Measurements from ENCODE around the gene PRICKLE2. TPM values are rescaled to one million over a fixed set of nuclear protein-coding genes. Genes with fewer than 3 reads are reported as not detected.

The PRICKLE2 gene
- total RNA-seq, 1 experiment from 2014 or later = 4.2 TPM

DNA sequence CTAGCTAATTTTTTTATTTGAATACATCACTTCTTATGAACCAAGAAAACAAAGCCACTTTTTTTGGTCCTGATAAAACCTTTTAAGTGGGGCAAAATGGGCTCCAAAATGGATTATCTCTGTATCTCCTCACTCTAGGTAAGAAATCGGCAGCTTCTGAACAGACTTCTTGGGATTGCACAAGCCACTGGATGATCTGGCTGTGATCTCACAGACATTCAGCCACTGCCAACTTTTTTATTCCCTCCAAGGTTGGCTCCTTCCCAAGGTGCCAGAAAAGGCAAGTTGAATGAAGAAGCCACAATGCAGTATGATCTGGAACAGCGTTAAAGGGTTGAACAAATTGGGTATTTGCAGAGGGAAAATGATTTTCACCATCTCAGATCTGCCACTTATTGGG, 73.2 kb downstream of the PRICKLE2 start:
- H3K36me3 ChIP-seq (ENCODE audit: control insufficient read depth, insufficient read depth, low read length) = no peaks in the 10 kb centered on the region
- Mint-ChIP-seq H3K4me3 (ENCODE audit: unreplicated experiment) (no peak overlapping the region), H3K4me1 (ENCODE audit: low read depth, unreplicated experiment) (peaks cover under 1% of the 10 kb centered on the region), H3K27ac (ENCODE audit: unreplicated experiment) (peak overlapping the region; percentile 53), H3K36me3 (ENCODE audit: insufficient read depth, unreplicated experiment) (peaks cover under 1% of the 10 kb centered on the region), H3K27me3 (ENCODE audit: insufficient read depth, unreplicated experiment) (no peaks in the 10 kb centered on the region), H3K9me3 (ENCODE audit: unreplicated experiment) (no peaks in the 10 kb centered on the region)
- H3K4me3 ChIP-seq (ENCODE audit: low read depth, low read length) = no peak overlapping the region
- ChIA-PET POLR2A (no interaction called here), CTCF (no interaction called here)
- intact Hi-C loops (cut with micrococcal nuclease; ENCODE audit: unreplicated experiment) = no loop called here
- H3K9me3 ChIP-seq = no peaks in the 10 kb centered on the region
- H3K27me3 ChIP-seq (replicated peaks; ENCODE audit: control insufficient read depth, insufficient read depth, low read length) = no peaks in the 10 kb centered on the region
- TF ChIP-seq, protein P1, sequence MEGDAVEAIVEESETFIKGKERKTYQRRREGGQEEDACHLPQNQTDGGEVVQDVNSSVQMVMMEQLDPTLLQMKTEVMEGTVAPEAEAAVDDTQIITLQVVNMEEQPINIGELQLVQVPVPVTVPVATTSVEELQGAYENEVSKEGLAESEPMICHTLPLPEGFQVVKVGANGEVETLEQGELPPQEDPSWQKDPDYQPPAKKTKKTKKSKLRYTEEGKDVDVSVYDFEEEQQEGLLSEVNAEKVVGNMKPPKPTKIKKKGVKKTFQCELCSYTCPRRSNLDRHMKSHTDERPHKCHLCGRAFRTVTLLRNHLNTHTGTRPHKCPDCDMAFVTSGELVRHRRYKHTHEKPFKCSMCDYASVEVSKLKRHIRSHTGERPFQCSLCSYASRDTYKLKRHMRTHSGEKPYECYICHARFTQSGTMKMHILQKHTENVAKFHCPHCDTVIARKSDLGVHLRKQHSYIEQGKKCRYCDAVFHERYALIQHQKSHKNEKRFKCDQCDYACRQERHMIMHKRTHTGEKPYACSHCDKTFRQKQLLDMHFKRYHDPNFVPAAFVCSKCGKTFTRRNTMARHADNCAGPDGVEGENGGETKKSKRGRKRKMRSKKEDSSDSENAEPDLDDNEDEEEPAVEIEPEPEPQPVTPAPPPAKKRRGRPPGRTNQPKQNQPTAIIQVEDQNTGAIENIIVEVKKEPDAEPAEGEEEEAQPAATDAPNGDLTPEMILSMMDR (IDR thresholded peaks at IDR 0.05; ENCODE audit: insufficient read depth in 1 of 2, low read depth in 1 of 2, low read length in 1 of 2, severe bottlenecking in 1 of 2, unreplicated experiment in 1 of 2) = no peak
- no peak for DNase-seq
- BruUV-seq (replicated peaks) = no TSS peak
- H3K4me1 ChIP-seq = peaks cover 8% of the 10 kb centered on the region

DNA sequence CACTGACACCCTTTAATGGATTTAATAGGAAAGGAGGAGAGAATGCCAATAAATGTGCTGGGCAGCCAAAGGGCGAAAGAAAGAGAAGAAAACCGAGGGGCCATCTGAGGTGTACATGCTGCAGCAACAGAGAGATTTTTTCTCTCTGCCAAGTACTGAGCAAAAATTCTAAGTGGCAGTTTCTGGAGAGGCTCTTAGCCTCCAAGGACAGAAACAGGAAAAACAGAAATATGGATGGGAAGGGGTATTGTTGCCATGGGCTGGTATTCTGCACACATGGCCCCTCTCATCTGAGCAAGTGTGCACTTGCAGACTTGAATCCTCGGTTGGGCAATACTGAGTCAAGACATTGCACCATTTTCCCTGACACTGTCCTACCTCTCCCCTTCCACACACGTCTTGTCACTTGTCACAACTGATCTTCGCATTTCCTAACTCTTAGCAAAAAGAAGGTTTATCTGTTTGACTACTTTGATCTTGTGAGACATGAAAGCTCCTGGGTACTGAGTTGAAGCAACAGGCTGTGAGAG, 73.9 kb downstream of the PRICKLE2 start:
- H3K27ac Mint-ChIP-seq (ENCODE audit: unreplicated experiment) = peak overlapping the region; percentile 53
- H3K27me3 Mint-ChIP-seq (ENCODE audit: insufficient read depth, unreplicated experiment) = no peaks in the 10 kb centered on the region
- TF ChIP-seq, protein P1 (IDR thresholded peaks at IDR 0.05; ENCODE audit: insufficient read depth in 1 of 2, low read depth in 1 of 2, low read length in 1 of 2, severe bottlenecking in 1 of 2, unreplicated experiment in 1 of 2) = no peak
- intact Hi-C loops (cut with micrococcal nuclease; ENCODE audit: unreplicated experiment) = no loop called here
- CTCF ChIA-PET = no interaction called here
- no TSS peak for BruUV-seq (replicated peaks)
- no peaks in the 10 kb centered on the region for H3K4me1 Mint-ChIP-seq (ENCODE audit: low read depth, unreplicated experiment)
- no peak for DNase-seq
- H3K27me3 ChIP-seq (replicated peaks; ENCODE audit: control insufficient read depth, insufficient read depth, low read length) = no peaks in the 10 kb centered on the region
- no peaks in the 10 kb centered on the region for H3K9me3 ChIP-seq
- POLR2A ChIA-PET = no interaction called here
- H3K4me3 ChIP-seq (ENCODE audit: low read depth, low read length) = no peak overlapping the region
- no peak overlapping the region for H3K4me3 Mint-ChIP-seq (ENCODE audit: unreplicated experiment)
- 0 out of 2 replicates have a peak, but pooled peaks cover 3% of the 10 kb centered on the region for H3K4me1 ChIP-seq
- H3K9me3 Mint-ChIP-seq (ENCODE audit: unreplicated experiment) = no peaks in the 10 kb centered on the region
- H3K36me3 Mint-ChIP-seq (ENCODE audit: insufficient read depth, unreplicated experiment) = peaks cover 5% of the 10 kb centered on the region
- no peaks in the 10 kb centered on the region for H3K36me3 ChIP-seq (ENCODE audit: control insufficient read depth, insufficient read depth, low read length)

DNA sequence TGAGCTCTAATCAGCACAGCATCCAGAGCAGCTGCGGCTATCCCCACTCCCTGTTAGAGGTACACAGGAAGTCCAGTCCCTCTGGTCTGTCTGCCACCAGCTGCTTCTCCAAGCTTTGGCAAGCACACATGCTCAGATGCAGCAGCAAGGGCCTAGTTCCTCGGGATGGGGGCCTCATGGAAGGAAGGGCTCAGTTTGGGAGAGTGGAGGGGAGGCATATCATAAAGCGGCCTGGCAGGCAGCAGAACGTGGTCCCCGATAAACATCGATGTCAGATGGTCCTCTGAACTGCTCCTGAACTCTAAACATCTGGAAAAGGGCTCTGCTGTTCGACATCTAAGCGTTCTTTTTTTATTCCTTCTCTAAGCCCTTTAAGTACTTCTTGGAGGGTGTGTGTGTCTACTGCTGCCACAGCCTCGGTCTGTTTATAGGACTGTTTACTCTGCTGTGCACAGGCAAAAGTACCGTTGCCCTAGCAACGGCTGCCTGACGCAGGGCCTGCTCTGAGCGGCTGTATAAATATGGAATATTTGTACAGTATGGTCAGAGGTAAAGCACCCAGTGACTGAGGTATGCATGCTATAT, 74.6 kb downstream of the PRICKLE2 start:
- Histone ChIP-seq H3K27me3 (replicated peaks; ENCODE audit: control insufficient read depth, insufficient read depth, low read length) (no peaks in the 10 kb centered on the region), H3K4me1 (0 out of 2 replicates have a peak, but pooled peaks cover 3% of the 10 kb centered on the region), H3K9me3 (no peaks in the 10 kb centered on the region), H3K36me3 (ENCODE audit: control insufficient read depth, insufficient read depth, low read length) (no peaks in the 10 kb centered on the region), H3K4me3 (ENCODE audit: low read depth, low read length) (no peak overlapping the region)
- H3K27me3 Mint-ChIP-seq (ENCODE audit: insufficient read depth, unreplicated experiment) = no peaks in the 10 kb centered on the region
- H3K4me1 Mint-ChIP-seq (ENCODE audit: low read depth, unreplicated experiment) = no peaks in the 10 kb centered on the region
- ChIA-PET CTCF (no interaction called here), POLR2A (no interaction called here)
- intact Hi-C loops (cut with micrococcal nuclease; ENCODE audit: unreplicated experiment) = no loop called here
- TF ChIP-seq, protein P1 (IDR thresholded peaks at IDR 0.05; ENCODE audit: insufficient read depth in 1 of 2, low read depth in 1 of 2, low read length in 1 of 2, severe bottlenecking in 1 of 2, unreplicated experiment in 1 of 2) = no peak
- no peak overlapping the region for H3K4me3 Mint-ChIP-seq (ENCODE audit: unreplicated experiment)
- no peaks in the 10 kb centered on the region for H3K9me3 Mint-ChIP-seq (ENCODE audit: unreplicated experiment)
- peak overlapping the region; percentile 53 for H3K27ac Mint-ChIP-seq (ENCODE audit: unreplicated experiment)
- peak; percentile 58 for DNase-seq
- peaks cover 5% of the 10 kb centered on the region for H3K36me3 Mint-ChIP-seq (ENCODE audit: insufficient read depth, unreplicated experiment)
- BruUV-seq (replicated peaks) = no TSS peak
